B cell (primary cell): ENCODE data around the gene DNAH8. TPM values are rescaled to one million over a fixed set of nuclear protein-coding genes. Genes with fewer than 3 reads are reported as not detected.

ENCODE experiments used
- ATAC-seq: fragments of 200-7000 bp; cut with Tn5 transposase; one replicate; pipeline ENCODE4 v1.10.0; 2021; ENCODE audit warnings: low read depth, mild to moderate bottlenecking, moderate number of reproducible peaks, moderate library complexity
- CTCF ChIA-PET: fragments of 350-600 bp; sonication (Branson Sonifier 250); formaldehyde crosslinking; loops from one replicate; lab custom pipeline; 2021; ENCODE audit warnings: antibody characterized with exemption, inconsistent platforms; lab: Charles Lee
- POLR2A ChIA-PET: fragments of 350-600 bp; sonication (Branson Sonifier 250); formaldehyde crosslinking; loops from one replicate; lab custom pipeline; 2021; ENCODE audit warnings: antibody characterized with exemption; lab: Charles Lee
- DNase-seq: peaks from one replicate; pipeline ENCODE4 v3.0.0; 2013
- H2AFZ ChIP-seq: 2 replicates; pipeline ENCODE4 v1.6.1; 2012; ENCODE audit warnings: mild to moderate bottlenecking, low read depth, low read length; ENCODE audit not compliant: insufficient read depth, poor library complexity, severe bottlenecking
- H3K27ac ChIP-seq, 2 donors: 1 replicate in 1 of 2; 2 replicates in 1 of 2; pipeline ENCODE4 v1.5.1; 2012 to 2013; ENCODE audit warnings: low read length in 2 of 2, mild to moderate bottlenecking in 2 of 2, moderate library complexity in 1 of 2
- H3K27me3 ChIP-seq, 4 experiments: fragments of 200-600 bp in 1 of 4; sonication (generic) in 1 of 4; replicated peaks in 1 of 4; 1 replicate in 2 of 4; 2 replicates in 2 of 4; pipeline versions ENCODE4 v1.6.1 to v1.7.0; 2013 to 2016; ENCODE audit warnings: low read length in 3 of 4, mild to moderate bottlenecking in 2 of 4, mixed read lengths in 1 of 4, moderate library complexity in 1 of 4; ENCODE audit not compliant: insufficient read depth in 4 of 4, control insufficient read depth in 3 of 4; ENCODE audit errors: control extremely low read depth in 1 of 4
- H3K36me3 ChIP-seq, 2 experiments: replicated peaks in 1 of 2; 1 replicate in 1 of 2; 2 replicates in 1 of 2; pipeline versions ENCODE4 v1.6.1 to v1.7.1; 2013; ENCODE audit warnings: low read length in 1 of 2; ENCODE audit not compliant: insufficient read depth in 2 of 2, control insufficient read depth in 1 of 2; ENCODE audit errors: control extremely low read depth in 1 of 2, extremely low read depth in 1 of 2
- H3K4me1 ChIP-seq, 2 donors: fragments of 200-600 bp in 1 of 2; sonication (generic) in 1 of 2; 1 replicate in 1 of 2; 2 replicates in 1 of 2; pipeline versions ENCODE4 v1.5.1 to v1.6.1; 2013 to 2017; ENCODE audit warnings: low read length in 2 of 2; ENCODE audit not compliant: control insufficient read depth in 2 of 2, insufficient read depth in 2 of 2
- H3K4me2 ChIP-seq: replicated peaks from 2 replicates; pipeline ENCODE3; 2012; ENCODE audit warnings: mild to moderate bottlenecking, low read depth, low read length; ENCODE audit not compliant: poor library complexity, severe bottlenecking
- H3K4me3 ChIP-seq, 5 experiments: fragments of 200-600 bp in 1 of 5; sonication (generic) in 1 of 5; 1 replicate in 3 of 5; 2 replicates in 2 of 5; pipeline versions ENCODE4 v1.5.1 to v1.7.0; 2011 to 2016; ENCODE audit warnings: low read length in 4 of 5, mild to moderate bottlenecking in 4 of 5, low read depth in 2 of 5, control low read depth in 1 of 5, moderate library complexity in 1 of 5; ENCODE audit not compliant: insufficient read depth in 1 of 5; ENCODE audit errors: control extremely low read depth in 1 of 5, extremely low read depth in 1 of 5
- H3K79me2 ChIP-seq: fragments of 200-600 bp; sonication (generic); one replicate; pipeline ENCODE4 v1.6.0; 2016; ENCODE audit warnings: low read length; ENCODE audit not compliant: control insufficient read depth, insufficient read depth
- H3K9ac ChIP-seq: fragments of 200-600 bp; sonication (generic); 2 replicates; pipeline ENCODE4 v1.6.1; 2017; ENCODE audit warnings: mild to moderate bottlenecking, low read length, moderate library complexity
- H3K9me3 ChIP-seq, 3 donors: one replicate each; pipeline versions ENCODE4 v1.6.1 to v1.7.1; 2013; ENCODE audit warnings: low read length in 2 of 3; ENCODE audit not compliant: control insufficient read depth in 2 of 3, insufficient read depth in 1 of 3; ENCODE audit errors: control extremely low read depth in 1 of 3
- H4K20me1 ChIP-seq: 2 replicates; pipeline ENCODE4 v1.6.0; 2012; ENCODE audit warnings: mild to moderate bottlenecking, low read length; ENCODE audit not compliant: insufficient read depth, control insufficient read depth, poor library complexity, severe bottlenecking
- H3K27ac Mint-ChIP-seq: one replicate; pipeline ENCODE4 v1.8.0; 2021; ENCODE audit warnings: mixed read lengths
- H3K27me3 Mint-ChIP-seq: one replicate; pipeline ENCODE4 v1.8.0; 2021; ENCODE audit warnings: mixed read lengths
- H3K4me1 Mint-ChIP-seq: one replicate; pipeline ENCODE4 v1.8.0; 2021; ENCODE audit warnings: mixed read lengths
- H3K4me3 Mint-ChIP-seq: one replicate; pipeline ENCODE4 v1.8.0; 2021; ENCODE audit warnings: mixed read lengths
- H3K9me3 Mint-ChIP-seq: one replicate; pipeline ENCODE4 v1.8.0; 2022; ENCODE audit warnings: mixed read lengths; ENCODE audit not compliant: insufficient read depth
- EZH2 ChIP-seq: IDR thresholded peaks from 2 replicates; pipeline ENCODE4 v1.6.1; 2012; ENCODE audit warnings: borderline replicate concordance, low read depth, mild to moderate bottlenecking, moderate library complexity, low read length; ENCODE audit not compliant: insufficient read depth, poor library complexity, severe bottlenecking
- whole genome bisulfite sequencing: methylation state at CpG from one replicate; pipeline ENCODE4 v1.1.5; 2013; ENCODE audit warnings: missing lambda C conversion rate; ENCODE audit not compliant: insufficient coverage; 5-methylcytosine and 5-hydroxymethylcytosine counted together
- intact Hi-C: fragments of 100-400 bp; cut with micrococcal nuclease; formaldehyde crosslinking; loops from one replicate; pipeline ENCODE4 v1.10.0; 2022
- polyA plus RNA-seq: library from polyadenylated mRNA; depleted of rRNA; stranded (reverse); fragments of >200 nt; gene quantifications from 2 replicates; pipeline ENCODE4 v1.2.3, GENCODE V29; 2012
- total RNA-seq, 2 donors: library from RNA; stranded (reverse); fragments of 120-200 nt in 1 of 2; gene quantifications; 1 replicate in 1 of 2; 2 replicates in 1 of 2; pipeline versions ENCODE4 v1.2.3 to v1.2.4, GENCODE V29; 2013 to 2022
- TF ChIP-seq, protein P1 (sequence below): fragments of 200-600 bp; IDR thresholded peaks from one replicate; pipeline ENCODE4 v1.8.0; 2022; ENCODE audit warnings: antibody characterized with exemption, mild to moderate bottlenecking

DNAH8 gene
- total and polyA plus RNA-seq, 2 donors (not counting 1 experiment from before 2014, with no cell fraction given), result 0.69 to 1.1 TPM

DNA sequence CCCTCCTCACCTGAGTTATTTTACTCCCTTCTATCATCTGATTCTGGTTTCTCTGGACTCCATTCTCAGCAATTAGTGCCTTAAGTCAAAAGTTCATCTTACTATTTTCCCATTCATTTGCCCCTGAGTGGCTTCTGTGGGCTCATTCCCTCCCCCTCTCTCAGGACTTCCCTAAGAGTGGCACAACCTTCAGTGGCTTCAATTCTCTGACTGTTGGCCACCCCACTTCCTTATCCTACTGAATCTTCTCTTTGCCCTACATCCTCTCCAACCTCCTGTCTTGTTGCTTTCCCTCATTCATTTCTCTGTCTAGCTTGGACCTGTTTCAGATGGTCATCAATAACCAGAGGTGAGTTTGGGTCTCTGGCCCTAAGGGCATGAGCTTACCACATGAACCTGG, 272.4 kb downstream of the DNAH8 start:
- DNase-seq, result no peak
- no peak overlapping the region for H2AFZ ChIP-seq
- H3K9ac ChIP-seq, result no peak overlapping the region
- no peak overlapping the region for H3K27ac Mint-ChIP-seq
- ATAC-seq, result no peak
- no peaks in the 10 kb centered on the region for H3K4me1 Mint-ChIP-seq
- no peaks in the 10 kb centered on the region for H3K4me1 ChIP-seq
- ChIA-PET POLR2A (no interaction called here), CTCF (no interaction called here)
- no peaks in the 10 kb centered on the region for H3K9me3 ChIP-seq
- TF ChIP-seq, protein P1, sequence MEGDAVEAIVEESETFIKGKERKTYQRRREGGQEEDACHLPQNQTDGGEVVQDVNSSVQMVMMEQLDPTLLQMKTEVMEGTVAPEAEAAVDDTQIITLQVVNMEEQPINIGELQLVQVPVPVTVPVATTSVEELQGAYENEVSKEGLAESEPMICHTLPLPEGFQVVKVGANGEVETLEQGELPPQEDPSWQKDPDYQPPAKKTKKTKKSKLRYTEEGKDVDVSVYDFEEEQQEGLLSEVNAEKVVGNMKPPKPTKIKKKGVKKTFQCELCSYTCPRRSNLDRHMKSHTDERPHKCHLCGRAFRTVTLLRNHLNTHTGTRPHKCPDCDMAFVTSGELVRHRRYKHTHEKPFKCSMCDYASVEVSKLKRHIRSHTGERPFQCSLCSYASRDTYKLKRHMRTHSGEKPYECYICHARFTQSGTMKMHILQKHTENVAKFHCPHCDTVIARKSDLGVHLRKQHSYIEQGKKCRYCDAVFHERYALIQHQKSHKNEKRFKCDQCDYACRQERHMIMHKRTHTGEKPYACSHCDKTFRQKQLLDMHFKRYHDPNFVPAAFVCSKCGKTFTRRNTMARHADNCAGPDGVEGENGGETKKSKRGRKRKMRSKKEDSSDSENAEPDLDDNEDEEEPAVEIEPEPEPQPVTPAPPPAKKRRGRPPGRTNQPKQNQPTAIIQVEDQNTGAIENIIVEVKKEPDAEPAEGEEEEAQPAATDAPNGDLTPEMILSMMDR, result no peak
- no peak for TF ChIP-seq EZH2
- no peak overlapping the region for H3K27ac ChIP-seq
- H3K27me3 ChIP-seq, result peaks cover 0 to 5% (median 2%) of the 10 kb centered on the region in 4 experiments
- H4K20me1 ChIP-seq, result no peaks in the 10 kb centered on the region
- peaks cover 7% of the 10 kb centered on the region for H3K27me3 Mint-ChIP-seq
- intact Hi-C loops, result no loop called here
- H3K79me2 ChIP-seq, result no peaks in the 10 kb centered on the region
- H3K4me3 ChIP-seq, result no peak overlapping the region
- no peak overlapping the region for H3K4me3 Mint-ChIP-seq
- H3K9me3 Mint-ChIP-seq, result no peaks in the 10 kb centered on the region
- no peaks in the 10 kb centered on the region for H3K36me3 ChIP-seq
- no peak overlapping the region for H3K4me2 ChIP-seq

DNA sequence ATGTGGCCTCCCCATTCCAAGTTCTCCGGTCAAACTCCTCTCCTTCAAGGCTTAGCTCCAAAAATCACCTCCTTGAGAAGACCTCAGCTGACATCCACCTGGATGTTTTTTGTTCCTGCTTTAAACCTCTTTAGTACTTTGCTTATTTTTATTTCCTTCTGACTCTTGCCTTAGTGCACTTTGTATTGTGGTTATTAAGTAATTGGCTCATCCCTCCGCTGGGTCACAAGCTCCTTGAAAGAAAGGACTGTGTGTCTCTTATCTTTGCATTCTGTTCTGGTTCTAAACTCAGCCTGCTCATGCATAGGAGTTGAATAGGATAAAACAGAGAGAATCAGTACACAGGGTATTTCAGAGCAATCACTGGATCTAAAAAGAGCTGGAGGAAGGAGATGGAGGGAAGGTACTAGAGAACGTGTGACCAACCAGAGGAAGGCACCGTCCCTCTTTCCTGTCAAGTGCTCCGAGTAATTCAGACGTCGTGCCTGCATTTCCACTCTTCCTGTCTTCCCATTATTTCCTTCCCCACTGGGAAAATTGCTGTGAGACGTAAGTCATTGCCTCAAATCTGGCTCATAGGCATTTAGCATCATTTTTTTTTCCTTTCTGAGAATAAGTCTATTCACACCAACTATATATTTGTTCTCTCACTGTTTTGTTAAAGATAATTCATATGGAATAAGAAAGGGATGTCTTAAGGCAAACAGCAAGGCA, 273.8 kb downstream of the DNAH8 start:
- Histone ChIP-seq H3K4me1 (no peaks in the 10 kb centered on the region), H3K27me3 (peaks cover 0 to 5% (median 2%) of the 10 kb centered on the region in 4 experiments), H4K20me1 (no peaks in the 10 kb centered on the region), H3K4me2 (no peak overlapping the region), H3K9me3 (no peaks in the 10 kb centered on the region), H2AFZ (no peak overlapping the region), H3K27ac (no peak overlapping the region), H3K4me3 (no peak overlapping the region), H3K9ac (no peak overlapping the region), H3K79me2 (no peaks in the 10 kb centered on the region), H3K36me3 (no peaks in the 10 kb centered on the region)
- no peak overlapping the region for H3K27ac Mint-ChIP-seq
- CTCF ChIA-PET, result no interaction called here
- H3K4me3 Mint-ChIP-seq, result no peak overlapping the region
- H3K27me3 Mint-ChIP-seq, result peaks cover 7% of the 10 kb centered on the region
- no peak for DNase-seq
- intact Hi-C loops, result no loop called here
- no peak for ATAC-seq
- TF ChIP-seq EZH2, result no peak
- TF ChIP-seq, protein P1, result no peak
- H3K4me1 Mint-ChIP-seq, result no peaks in the 10 kb centered on the region
- 40% methylated on average over 7 of the region's 8 CpGs for WGBS
- POLR2A ChIA-PET, result no interaction called here
- H3K9me3 Mint-ChIP-seq, result no peaks in the 10 kb centered on the region
